Smooth muscle cell (in vitro differentiated cells): ENCODE measurements around the gene HLF. TPM values are rescaled to one million over a fixed set of nuclear protein-coding genes. Genes with fewer than 3 reads are reported as not detected.

Source experiments
- DNase-seq: peaks from one replicate; lab custom pipeline; 2025; ENCODE audit not compliant: unreplicated experiment; lab: John Stamatoyannopoulos, UW
- H2AFZ ChIP-seq: fragments of 200-600 bp; sonication (generic); 2 replicates; pipeline ENCODE4 v1.6.0; 2016; ENCODE audit warnings: antibody characterized with exemption, low read depth, mild to moderate bottlenecking
- H3F3A ChIP-seq: fragments of 200-600 bp; sonication (generic); 2 replicates; pipeline ENCODE4 v1.6.0; 2017; ENCODE audit warnings: antibody characterized with exemption, low read depth
- H3K27ac ChIP-seq: fragments of 200-600 bp; sonication (generic); 2 replicates; pipeline ENCODE4 v1.5.1; 2016; ENCODE audit warnings: low read depth, mild to moderate bottlenecking
- H3K27me3 ChIP-seq: fragments of 200-600 bp; sonication (generic); 2 replicates; pipeline ENCODE4 v1.6.1; 2016; ENCODE audit warnings: low read depth, mild to moderate bottlenecking
- H3K36me3 ChIP-seq: fragments of 200-600 bp; sonication (generic); 2 replicates; pipeline ENCODE4 v1.5.1; 2016; ENCODE audit warnings: low read depth
- H3K4me1 ChIP-seq: fragments of 200-600 bp; sonication (generic); 2 replicates; pipeline ENCODE4 v1.5.1; 2016; ENCODE audit warnings: low read depth
- H3K4me2 ChIP-seq: fragments of 200-600 bp; sonication (generic); 2 replicates; pipeline ENCODE4 v1.6.0; 2016; ENCODE audit warnings: mild to moderate bottlenecking
- H3K4me3 ChIP-seq: fragments of 200-600 bp; sonication (generic); 2 replicates; pipeline ENCODE4 v1.5.1; 2016; ENCODE audit warnings: mild to moderate bottlenecking
- H3K79me2 ChIP-seq: fragments of 200-600 bp; sonication (generic); 2 replicates; pipeline ENCODE4 v1.6.0; 2016; ENCODE audit warnings: low read depth, mild to moderate bottlenecking
- H3K9ac ChIP-seq: fragments of 200-600 bp; sonication (generic); 2 replicates; pipeline ENCODE4 v1.6.0; 2016; ENCODE audit warnings: low read depth
- H3K9me3 ChIP-seq: fragments of 200-600 bp; sonication (generic); replicated peaks from 2 replicates; pipeline ENCODE4 v1.5.1; 2016; ENCODE audit warnings: low read depth
- H4K20me1 ChIP-seq: fragments of 200-600 bp; sonication (generic); 2 replicates; pipeline ENCODE4 v1.6.0; 2016; ENCODE audit warnings: low read depth
- CTCF ChIP-seq: fragments of 200-600 bp; sonication (generic); IDR thresholded peaks from 2 replicates; pipeline ENCODE4 v1.5.1; 2017; ENCODE audit warnings: borderline replicate concordance, mild to moderate bottlenecking, antibody characterized with exemption; ENCODE audit not compliant: insufficient read depth, poor library complexity, severe bottlenecking
- WGBS: methylation state at CpG from one replicate; pipeline ENCODE4 v1.1.7; 2016; ENCODE audit warnings: low lambda C conversion rate; 5-methylcytosine and 5-hydroxymethylcytosine counted together
- polyA plus RNA-seq: library from polyadenylated mRNA; unstranded; fragments of >200 nt; fragmentation: Nextera tagmentation; extraction: Ambion mirVana; gene quantifications from 2 replicates; pipeline ENCODE4 v1.2.1, GENCODE V29; 2016
- total RNA-seq: library from RNA; depleted of rRNA; stranded (reverse); fragments of >200 nt; gene quantifications from 2 replicates; pipeline ENCODE4 v1.2.3, GENCODE V29; 2014

The HLF gene
- total and polyA plus RNA-seq, 2 experiments from 2014 or later: 0.19 TPM; not detected in 1

DNA sequence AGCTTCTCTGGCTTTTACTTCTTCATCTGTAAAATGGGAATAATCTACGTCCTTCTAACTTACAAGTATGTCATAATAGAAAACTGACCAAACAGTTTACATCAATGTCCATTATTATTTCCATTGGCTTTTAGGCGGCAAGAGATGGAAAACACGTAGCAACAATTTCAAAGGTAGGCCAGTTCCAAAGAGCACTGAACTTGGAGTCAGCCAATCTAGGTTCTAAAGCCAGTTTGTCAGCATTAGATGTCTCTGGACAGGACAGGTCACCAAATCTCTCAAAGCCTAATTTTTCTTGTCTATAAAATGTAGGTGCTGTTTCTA is 17.6 kb downstream of the HLF start:
- Histone ChIP-seq H3K4me2 (no peak overlapping the region), H3K27ac (no peak overlapping the region), H3K4me3 (no peak overlapping the region), H2AFZ (no peak overlapping the region), H3K9me3 (no peaks in the 10 kb centered on the region), H3K27me3 (peaks cover 3% of the 10 kb centered on the region), H3F3A (no peaks in the 10 kb centered on the region), H4K20me1 (no peaks in the 10 kb centered on the region), H3K79me2 (no peaks in the 10 kb centered on the region), H3K9ac (no peak overlapping the region), H3K36me3 (no peaks in the 10 kb centered on the region), H3K4me1 (no peaks in the 10 kb centered on the region)
- no peak for DNase-seq
- WGBS: 88% methylated on average over 3 of the region's 3 CpGs
- no peak for TF ChIP-seq CTCF

DNA sequence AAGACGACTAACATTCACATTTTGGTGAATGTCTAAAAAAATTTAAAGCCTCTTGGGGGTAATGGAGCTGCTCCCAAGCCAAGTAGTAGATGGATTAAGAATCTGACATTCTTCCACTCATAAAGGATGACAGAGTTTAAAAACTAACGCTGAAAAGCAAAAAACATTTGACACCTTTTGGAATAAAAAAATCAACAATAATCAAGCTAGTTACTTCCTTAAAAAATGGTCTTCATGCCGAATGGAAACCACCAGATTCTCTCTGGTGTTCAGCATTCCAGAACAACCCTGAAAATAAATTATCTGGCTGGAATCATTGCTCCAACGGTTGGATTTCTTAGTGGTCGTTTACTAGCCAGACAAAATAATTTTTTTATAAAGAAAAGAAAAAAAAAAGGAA is 18.0 kb downstream of the HLF start:
- TF ChIP-seq CTCF: no peak
- no peak overlapping the region for H3K4me3 ChIP-seq
- no peak overlapping the region for H3K27ac ChIP-seq
- no peak overlapping the region for H2AFZ ChIP-seq
- no peaks in the 10 kb centered on the region for H3K4me1 ChIP-seq
- H3K79me2 ChIP-seq: no peaks in the 10 kb centered on the region
- no peaks in the 10 kb centered on the region for H3K9me3 ChIP-seq
- no peaks in the 10 kb centered on the region for H3K36me3 ChIP-seq
- H3K4me2 ChIP-seq: no peak overlapping the region
- no peaks in the 10 kb centered on the region for H3F3A ChIP-seq
- 89% methylated on average over 5 of the region's 5 CpGs for WGBS
- no peak for DNase-seq
- no peak overlapping the region for H3K9ac ChIP-seq
- H4K20me1 ChIP-seq: no peaks in the 10 kb centered on the region
- H3K27me3 ChIP-seq: peaks cover 3% of the 10 kb centered on the region

GRCh38 chr17:55283256-55283965 is 18.7 kb downstream of the HLF start:
- Histone ChIP-seq H3K9me3 (no peaks in the 10 kb centered on the region), H3K9ac (no peak overlapping the region), H3K4me1 (no peaks in the 10 kb centered on the region), H3K36me3 (no peaks in the 10 kb centered on the region), H4K20me1 (no peaks in the 10 kb centered on the region), H3K4me2 (no peak overlapping the region), H3F3A (no peaks in the 10 kb centered on the region), H3K4me3 (no peak overlapping the region), H2AFZ (no peak overlapping the region), H3K27ac (no peak overlapping the region), H3K27me3 (peaks cover 3% of the 10 kb centered on the region), H3K79me2 (no peaks in the 10 kb centered on the region)
- TF ChIP-seq CTCF: no peak
- WGBS: 93% methylated on average over 9 of the region's 9 CpGs
- no peak for DNase-seq
